ENCODE results near the gene PAX5. TPM values are rescaled to one million over a fixed set of nuclear protein-coding genes. Genes with fewer than 3 reads are reported as not detected.

The PAX5 gene
- total RNA-seq, 3 donors from 2014 or later (not counting 1 experiment from before 2014, with no cell fraction given), result 1.3 to 2.1 (median 2.0) TPM

GRCh38 chr9:36971935-36972488 lies 62.1 kb downstream of the PAX5 start:
- ATAC-seq (no peak), DNase-seq (no peak)
- TF ChIP-seq CTCF (IDR thresholded peaks at IDR 0.05), result no peak
- Histone ChIP-seq H3K27me3 (ENCODE audit: control insufficient read depth, insufficient read depth, low read length) (no peaks in the 10 kb centered on the region), H3K4me3 (ENCODE audit: low read length) (no peak overlapping the region), H3K9me3 (ENCODE audit: control insufficient read depth, insufficient read depth, low read length) (no peaks in the 10 kb centered on the region), H3K4me1 (ENCODE audit: control insufficient read depth, insufficient read depth, low read length) (no peaks in the 10 kb centered on the region), H3K36me3 (ENCODE audit: control insufficient read depth, insufficient read depth, low read length) (no peaks in the 10 kb centered on the region), H3K27ac (ENCODE audit: low read length) (no peak overlapping the region)
- Mint-ChIP-seq H3K27me3 (ENCODE audit: low read depth in 2 of 2) (peaks cover 16 to 19% of the 10 kb centered on the region in 2 donors), H3K4me1 (no peaks in the 10 kb centered on the region), H3K9me3 (no peaks in the 10 kb centered on the region), H3K36me3 (no peaks in the 10 kb centered on the region), H3K4me3 (no peak overlapping the region), H3K27ac (no peak overlapping the region)
- WGBS (ENCODE audit: insufficient coverage), result 78% methylated on average over 4 of the region's 4 CpGs
- intact Hi-C loops (cut with micrococcal nuclease), result no loop called here

GRCh38 chr9:36970007-36970888 lies 63.8 kb downstream of the PAX5 start:
- no peaks in the 10 kb centered on the region for H3K36me3 Mint-ChIP-seq

GRCh38 chr9:36969216-36969771 lies 64.8 kb downstream of the PAX5 start:
- Mint-ChIP-seq H3K36me3 (no peaks in the 10 kb centered on the region), H3K4me1 (no peaks in the 10 kb centered on the region), H3K27ac (no peak overlapping the region), H3K27me3 (ENCODE audit: low read depth in 2 of 2) (peaks cover 0 to 8% of the 10 kb centered on the region in 2 donors), H3K4me3 (no peak overlapping the region), H3K9me3 (no peaks in the 10 kb centered on the region)
- Histone ChIP-seq H3K27ac (ENCODE audit: low read length) (no peak overlapping the region), H3K4me3 (ENCODE audit: low read length) (no peak overlapping the region), H3K9me3 (ENCODE audit: control insufficient read depth, insufficient read depth, low read length) (no peaks in the 10 kb centered on the region), H3K36me3 (ENCODE audit: control insufficient read depth, insufficient read depth, low read length) (no peaks in the 10 kb centered on the region), H3K4me1 (ENCODE audit: control insufficient read depth, insufficient read depth, low read length) (no peaks in the 10 kb centered on the region), H3K27me3 (ENCODE audit: control insufficient read depth, insufficient read depth, low read length) (no peaks in the 10 kb centered on the region)
- no peak for TF ChIP-seq CTCF (IDR thresholded peaks at IDR 0.05)
- intact Hi-C loops (cut with micrococcal nuclease), result no loop called here
- 81% methylated on average over 11 of the region's 11 CpGs for WGBS (ENCODE audit: insufficient coverage)
- no peak for ATAC-seq
- DNase-seq, result no peak

More at GRCh38 chr9:36970007-36970888, 63.8 kb downstream of the PAX5 start:
- no peak for DNase-seq
- intact Hi-C loops (cut with micrococcal nuclease), result no loop called here
- Histone ChIP-seq H3K9me3 (ENCODE audit: control insufficient read depth, insufficient read depth, low read length) (no peaks in the 10 kb centered on the region), H3K4me1 (ENCODE audit: control insufficient read depth, insufficient read depth, low read length) (no peaks in the 10 kb centered on the region), H3K4me3 (ENCODE audit: low read length) (no peak overlapping the region), H3K36me3 (ENCODE audit: control insufficient read depth, insufficient read depth, low read length) (no peaks in the 10 kb centered on the region), H3K27me3 (ENCODE audit: control insufficient read depth, insufficient read depth, low read length) (no peaks in the 10 kb centered on the region), H3K27ac (ENCODE audit: low read length) (no peak overlapping the region)
- Mint-ChIP-seq H3K9me3 (no peaks in the 10 kb centered on the region), H3K4me3 (no peak overlapping the region), H3K27me3 (ENCODE audit: low read depth in 2 of 2) (peaks cover 8 to 9% of the 10 kb centered on the region in 2 donors), H3K27ac (no peak overlapping the region), H3K4me1 (no peaks in the 10 kb centered on the region)
- no peak for ATAC-seq
- 80% methylated on average over 9 of the region's 9 CpGs for WGBS (ENCODE audit: insufficient coverage)
- no peak for TF ChIP-seq CTCF (IDR thresholded peaks at IDR 0.05)

All from natural killer cell (primary cell).